DMS79 treated with DMSO at 0.1 percent for 48 hours (cell line): ENCODE results near the gene PDE9A.

Source experiments
- DNase-seq: peaks from one replicate; lab custom pipeline; 2025; lab: John Stamatoyannopoulos, UW

PDE9A gene

DNA sequence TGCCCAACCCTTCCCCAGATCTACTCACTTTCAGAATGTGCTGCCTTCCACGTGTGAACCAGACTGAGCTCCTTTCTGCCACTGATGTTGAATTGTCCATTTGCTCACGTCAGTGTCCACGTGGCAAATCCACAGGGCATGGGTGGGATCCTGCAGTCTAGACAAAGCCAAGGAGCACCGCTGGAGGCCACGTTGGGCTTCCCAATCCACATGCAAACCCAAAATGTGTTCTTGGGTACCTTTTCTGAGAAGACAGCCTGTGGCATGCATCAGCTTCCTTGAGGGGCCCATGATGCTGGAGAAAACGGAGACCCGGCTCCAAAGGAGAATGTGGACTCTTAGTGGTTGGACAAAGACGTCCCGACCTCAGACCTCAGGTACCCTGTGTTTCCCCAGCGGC is 87.6 kb downstream of the PDE9A start:
- no peak for DNase-seq

DNA sequence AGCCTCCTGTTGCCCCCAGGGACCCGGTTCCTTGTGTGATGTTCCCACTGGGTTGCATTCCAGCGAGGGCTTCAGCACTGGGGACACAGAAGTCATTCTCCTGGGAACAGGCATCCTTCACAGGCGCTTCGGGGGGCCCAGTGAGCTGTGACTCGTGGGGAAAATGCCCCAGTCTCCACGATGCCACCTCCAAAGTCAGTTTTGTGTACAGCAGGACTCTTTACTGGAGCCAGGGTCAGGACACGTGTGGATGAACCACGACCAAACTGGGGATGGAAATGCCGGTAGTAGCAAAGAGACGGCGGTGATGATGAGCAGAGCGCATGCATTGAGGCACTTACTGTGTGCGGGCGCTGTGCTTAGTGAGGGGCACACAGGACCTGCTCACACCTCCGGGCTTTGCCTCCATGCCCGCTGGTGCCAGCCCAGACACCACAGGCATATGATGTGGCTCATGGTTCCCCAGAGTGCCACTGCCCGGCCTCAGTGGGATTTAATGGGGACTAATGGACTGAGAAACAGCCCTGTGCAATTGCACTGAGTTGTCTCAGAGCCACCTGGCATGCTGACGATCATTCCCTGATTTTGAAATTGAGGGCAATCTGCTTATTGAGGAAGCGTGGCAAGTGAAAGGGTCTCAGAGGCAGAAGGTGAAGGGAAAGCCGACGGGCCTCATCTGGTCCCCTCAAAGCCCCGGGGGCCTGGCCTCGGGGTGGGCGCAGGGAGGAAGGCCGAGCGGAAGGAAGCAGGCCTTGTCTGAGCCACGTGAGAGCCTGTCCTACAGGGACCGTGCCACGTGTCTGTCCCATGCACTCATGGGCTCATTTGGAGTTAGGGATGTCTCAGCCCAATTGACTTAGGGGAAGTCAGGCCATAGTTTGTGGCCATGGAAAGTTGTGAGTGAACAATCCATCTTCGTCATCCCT is 91.4 kb downstream of the PDE9A start:
- DNase-seq = no peak

DNA sequence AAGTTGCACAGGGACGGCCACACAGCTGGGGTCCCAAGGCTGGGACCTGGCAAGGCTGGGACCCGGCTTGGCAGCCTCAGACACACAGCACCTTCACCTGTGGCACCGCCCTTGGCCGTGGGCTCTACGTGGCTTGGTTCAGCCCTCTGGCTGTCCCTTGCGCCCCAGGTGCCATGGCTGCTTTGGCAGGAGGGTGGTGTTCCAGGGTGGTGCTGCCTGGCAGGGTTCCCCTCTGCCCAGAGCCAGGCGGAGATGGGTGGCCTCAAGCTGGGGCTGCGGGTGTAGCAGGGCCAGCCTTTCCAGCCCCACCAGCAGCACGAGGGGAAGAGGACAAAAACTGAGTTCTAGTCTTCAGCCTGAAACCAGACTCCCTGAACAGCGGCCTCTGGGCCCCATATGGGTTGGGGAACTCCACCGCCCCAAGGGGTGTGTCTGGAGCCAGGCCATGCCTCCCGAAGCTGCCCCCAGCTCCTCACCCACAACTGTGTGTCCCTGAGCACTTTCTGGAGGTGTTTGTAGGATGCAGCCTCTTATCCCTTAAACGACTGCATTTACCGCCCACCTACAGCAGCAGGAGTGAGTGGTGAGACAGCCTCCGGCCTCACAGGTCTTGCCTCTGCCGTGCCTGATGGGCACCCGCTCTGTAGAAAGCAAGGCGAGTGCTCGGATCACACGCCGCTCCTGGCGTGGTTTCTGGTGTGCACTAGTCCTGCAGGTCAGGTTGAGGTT is 92.3 kb downstream of the PDE9A start:
- DNase-seq = no peak

DNA sequence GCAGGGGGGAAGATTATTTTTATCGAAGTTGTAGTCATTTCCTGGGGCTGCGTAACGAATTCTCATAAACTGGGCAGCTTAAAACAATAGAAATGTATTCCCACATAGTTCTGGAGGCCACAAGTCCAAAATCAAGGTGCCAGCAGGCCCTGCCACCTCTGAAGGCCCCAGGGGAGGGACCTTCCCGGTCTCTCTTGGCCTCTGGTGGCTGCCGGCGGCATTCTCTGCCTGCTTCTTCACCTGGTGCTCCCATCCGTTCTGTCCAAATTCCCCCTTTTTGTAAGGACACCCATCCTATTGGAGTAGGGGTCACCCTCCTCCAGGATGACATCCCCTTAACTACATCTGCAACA is 92.8 kb downstream of the PDE9A start:
- no peak for DNase-seq

DNA sequence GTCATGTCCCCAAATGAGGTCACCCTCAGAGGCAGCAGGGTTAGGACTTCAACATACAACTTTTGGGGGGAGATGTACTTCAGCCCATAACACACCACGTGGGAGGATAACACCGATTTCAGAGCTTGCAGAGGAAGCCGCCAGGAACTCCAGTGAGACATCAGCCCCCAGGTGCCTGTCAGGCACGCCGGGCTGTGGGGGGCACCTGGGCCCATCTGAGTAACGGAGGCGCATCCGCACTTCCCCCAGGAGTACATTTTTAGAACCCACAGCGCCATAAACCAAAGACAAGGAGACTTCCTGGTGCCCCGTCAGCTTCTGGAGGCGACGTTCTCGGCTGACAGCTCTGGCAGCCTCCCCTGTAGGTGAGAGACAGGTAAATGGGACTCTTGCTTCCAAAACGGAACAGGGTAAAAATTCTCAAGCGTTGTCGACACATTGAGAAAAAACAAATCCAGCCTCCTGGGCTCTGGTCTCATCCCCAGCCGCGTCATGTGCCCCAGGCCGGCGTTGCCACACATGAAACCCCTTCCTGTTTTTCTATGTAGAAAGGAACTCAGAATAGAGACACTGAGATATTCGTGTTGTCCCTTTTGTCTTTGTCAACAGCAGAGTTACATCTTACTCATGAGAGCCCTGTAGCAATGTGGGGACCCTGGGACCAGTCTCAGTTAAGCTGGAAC is 93.3 kb downstream of the PDE9A start:
- no peak for DNase-seq

DNA sequence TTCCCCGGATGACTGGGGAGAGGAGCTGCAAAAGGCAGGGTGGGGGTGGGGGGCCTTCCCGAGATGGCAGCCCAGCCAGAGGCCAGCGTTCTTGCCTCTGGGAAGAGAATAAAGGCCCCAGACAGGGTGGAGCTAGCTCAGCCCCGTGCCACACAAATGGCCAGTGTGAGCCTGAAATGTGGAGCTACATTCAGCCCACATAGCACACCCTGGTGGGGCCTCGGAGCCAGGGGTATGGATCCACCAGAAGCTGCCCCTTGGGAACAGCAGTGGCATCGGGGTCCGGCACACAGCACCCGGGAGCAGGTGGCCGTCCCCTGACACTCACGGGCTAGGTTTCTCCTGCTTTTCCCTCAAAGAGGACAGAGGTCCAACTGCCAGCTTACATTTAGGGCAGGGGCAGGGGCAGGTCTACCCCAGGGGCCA is 93.9 kb downstream of the PDE9A start:
- no peak for DNase-seq

DNA sequence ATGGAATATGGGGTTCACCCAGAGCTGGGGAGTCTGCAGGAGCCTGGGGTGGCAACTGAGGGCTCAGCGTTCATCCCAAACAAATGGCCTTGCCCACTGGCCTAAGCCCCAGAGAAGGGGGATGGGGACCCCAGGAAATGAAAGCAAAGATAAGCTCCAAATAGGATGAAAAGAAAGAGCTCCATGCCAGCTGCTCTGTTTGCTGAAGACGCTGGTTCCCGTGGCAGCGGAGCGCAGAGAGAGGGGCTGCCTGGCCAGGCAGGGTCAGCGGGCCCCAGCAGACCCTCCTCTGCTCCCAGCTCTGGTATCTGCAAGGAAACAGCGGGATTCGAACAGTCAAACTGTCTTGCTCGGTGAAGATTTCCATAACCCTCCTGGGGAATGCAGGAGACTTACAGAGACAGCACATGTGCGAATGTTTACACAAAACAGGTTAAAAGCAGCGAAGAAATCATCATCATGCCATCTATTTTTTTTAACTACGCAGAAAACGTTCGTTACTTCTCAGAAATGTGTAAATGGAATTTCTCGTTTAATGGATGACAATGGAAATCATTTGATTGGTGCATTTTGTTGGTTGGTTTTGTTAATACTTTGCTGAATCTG is 94.4 kb downstream of the PDE9A start:
- DNase-seq = no peak

DNA sequence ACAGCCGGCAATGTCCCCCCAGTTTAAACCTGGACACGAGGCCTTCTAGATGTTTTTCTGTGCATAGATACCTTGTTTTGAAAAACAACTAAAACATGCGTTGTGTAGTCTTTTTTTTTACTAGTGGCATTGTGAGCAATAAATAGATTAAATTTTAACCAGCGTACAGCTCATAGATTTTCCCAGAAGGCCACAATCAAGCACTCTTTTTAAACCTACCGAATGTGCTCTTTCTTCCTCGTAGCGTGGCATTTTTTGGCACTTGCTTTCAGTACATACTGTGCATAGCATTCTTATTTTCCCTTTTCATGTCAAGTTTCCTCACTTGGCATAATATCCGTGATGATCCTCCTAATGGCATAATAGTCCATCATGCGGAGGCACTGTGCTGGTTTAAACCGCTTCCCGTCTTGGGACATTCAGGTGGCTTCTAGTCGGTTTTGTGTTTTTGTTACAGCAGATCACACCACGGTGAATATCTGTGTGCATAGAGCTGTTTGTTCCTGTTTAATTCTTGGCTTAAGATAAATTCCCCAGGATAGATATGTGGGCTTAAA is 95.3 kb downstream of the PDE9A start:
- no peak for DNase-seq

DNA sequence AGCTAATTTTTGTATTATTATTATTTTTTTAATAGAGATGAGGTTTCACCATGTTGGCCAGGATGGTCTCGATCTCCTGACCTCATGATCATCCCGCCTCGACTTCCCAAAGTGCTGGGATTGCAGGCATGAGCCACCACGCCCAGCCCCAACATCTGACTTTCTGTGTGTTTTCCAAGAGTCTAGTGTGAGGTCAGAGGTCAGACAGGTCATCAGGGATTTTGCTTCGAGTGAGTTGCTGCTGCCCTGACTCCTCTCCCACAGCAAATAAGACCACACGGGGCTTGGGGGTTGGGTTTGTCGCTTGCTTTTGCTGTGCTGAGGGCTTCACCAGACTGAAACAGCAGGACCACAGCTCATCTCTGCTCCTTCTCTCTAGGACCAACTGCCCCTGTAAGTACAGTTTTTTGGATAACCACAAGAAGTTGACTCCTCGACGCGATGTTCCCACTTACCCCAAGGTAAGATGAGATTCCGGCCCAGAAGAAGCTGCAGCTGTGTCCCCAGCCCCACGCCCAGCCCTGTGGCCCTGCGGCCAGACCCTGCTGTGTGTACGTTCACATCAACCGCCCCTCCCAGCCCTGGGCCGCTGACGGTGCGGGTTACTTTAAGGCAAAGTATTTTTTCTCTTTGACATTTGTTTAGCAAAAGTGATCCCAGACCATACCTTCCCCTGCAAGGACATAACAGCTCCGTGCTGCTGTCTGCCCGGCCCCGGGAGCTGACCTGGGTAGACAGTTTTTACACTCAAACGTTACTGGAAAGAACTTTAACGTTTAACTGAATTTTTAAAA is 97.5 kb downstream of the PDE9A start:
- no peak for DNase-seq

DNA sequence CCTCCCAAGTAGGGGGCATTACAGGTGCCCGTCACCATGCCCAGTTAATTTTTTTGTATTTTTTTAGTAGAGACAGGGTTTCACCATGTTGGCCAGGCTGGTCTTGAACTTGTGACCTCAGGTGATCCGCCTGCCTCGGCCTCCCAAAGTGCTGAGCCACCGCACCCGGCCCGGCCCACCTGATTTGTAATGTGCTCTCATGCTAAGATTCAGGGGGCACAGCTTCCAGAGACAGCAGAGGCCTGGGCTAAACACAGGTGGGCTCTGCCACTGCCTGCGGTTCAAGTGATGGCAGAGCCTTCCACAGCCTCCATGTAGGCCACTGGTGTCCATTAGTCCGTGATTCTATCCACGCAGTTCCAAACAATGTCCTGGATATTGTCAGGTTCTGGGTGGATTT is 98.4 kb downstream of the PDE9A start:
- no peak for DNase-seq

DNA sequence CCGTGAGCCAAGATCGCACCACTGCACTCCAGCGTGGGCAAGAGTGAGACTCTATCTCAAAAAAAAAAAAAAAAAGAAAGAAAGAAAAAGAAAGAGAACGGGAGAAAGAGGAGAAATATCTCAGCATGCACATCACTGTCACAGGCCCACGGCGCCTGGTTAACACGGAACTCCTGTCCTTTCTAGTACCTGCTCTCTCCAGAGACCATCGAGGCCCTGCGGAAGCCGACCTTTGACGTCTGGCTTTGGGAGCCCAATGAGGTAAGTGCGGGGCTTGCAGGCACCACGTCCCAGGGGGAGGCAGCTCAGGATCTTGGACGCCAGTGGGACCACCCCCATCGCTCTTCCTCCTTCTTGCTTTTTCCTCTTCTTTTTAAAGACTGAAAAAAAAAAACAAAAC is 100.4 kb downstream of the PDE9A start:
- no peak for DNase-seq

DNA sequence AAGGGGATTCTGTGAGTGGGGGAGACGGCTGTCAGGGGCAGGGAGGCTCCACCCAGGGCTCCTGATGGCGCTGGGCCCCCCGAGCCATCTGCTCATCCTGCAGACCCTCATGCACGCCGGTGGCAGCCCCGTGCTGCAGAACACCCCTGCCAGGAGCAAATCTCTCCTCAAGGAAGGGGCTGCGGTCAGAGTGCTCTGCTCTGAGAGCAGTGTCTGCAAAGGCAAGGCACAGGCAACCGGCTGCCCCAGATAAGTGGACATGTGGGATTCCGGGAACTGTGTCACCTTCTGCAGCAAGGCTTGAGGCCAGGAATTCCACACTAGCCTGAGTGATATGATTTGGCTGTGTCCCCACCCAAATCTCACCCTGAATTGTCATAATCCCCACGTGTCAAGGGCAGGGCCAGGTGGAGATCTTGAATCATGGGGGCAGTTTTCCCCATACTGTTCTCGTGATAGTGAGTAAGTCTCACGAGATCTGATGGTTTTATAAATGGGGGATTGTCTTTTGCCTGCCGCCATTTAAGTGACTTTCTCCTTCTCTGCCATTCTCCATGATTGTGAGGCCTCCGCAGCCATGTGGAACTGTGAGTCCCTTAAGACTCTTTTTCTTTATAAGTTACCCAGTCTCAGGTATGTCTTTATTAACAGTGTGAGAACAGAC is 101.0 kb downstream of the PDE9A start:
- no peak for DNase-seq

DNA sequence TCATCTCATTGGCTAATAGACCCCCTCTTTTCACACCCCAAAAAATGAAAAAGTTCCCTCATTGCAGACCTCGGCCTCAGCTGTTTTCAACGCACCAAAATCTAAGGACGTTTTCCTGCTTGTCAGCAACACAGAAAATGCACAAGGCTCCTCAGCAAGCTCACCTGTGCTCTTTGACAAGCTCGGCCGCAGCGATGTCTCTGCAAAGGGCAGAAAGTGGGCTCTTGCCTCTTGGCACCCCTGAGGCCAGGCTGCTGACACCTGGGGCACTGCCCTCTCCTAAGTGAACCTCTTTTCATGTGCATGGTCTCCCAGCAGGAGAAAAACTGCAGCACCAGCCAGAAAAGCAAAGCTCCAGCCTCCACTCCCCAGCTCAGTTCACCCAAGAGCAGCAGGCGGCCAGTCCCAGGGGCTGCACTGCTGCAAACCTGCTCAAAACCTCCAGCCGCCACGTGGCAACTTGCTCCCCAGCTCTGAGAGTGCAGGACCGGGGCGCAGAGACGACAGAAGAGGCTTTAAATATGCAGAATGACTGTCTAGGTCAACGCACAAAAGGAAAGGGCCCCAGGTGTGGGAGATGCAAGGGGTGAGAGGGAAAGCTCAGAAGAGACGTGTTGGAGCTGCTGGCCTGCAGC is 101.7 kb downstream of the PDE9A start:
- DNase-seq = no peak

DNA sequence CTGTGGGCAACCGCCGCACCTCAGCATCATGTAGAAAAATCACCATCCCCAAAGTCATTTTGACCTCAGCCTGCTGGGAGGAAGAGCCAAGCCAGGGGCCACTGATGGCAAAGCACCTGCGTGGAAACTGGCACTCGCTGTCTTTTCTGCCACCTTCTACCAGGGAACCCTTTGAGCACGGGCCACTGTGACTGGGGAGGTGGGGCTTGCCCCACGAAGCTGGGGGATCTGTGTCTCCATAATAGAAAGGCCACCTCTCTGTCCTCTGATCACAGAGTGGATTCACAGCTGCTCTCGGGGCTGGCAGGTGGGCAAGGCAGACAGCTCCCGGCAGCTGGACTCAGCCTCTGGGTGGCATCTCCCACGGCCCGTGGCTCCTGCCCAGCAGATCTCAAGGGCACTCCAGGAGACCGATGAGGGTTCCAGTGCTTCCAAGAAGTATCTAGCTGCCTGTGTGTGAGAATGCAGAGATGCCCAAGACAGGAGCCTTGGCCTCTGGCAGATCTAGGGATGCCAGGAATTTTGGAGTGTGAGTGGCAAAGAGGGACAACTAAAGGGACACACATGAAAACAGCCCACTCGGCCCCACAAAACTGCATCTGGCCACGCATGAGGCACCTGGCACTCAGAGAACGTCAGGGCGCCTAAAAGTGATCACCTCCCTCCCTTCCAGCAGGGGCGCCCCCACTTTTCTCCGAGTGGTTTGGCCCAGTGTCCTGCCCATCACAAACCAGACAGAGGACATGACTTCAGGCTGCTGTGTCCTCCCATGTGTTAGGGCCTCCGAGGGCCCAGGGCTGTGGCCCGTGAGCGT is 102.6 kb downstream of the PDE9A start:
- no peak for DNase-seq

DNA sequence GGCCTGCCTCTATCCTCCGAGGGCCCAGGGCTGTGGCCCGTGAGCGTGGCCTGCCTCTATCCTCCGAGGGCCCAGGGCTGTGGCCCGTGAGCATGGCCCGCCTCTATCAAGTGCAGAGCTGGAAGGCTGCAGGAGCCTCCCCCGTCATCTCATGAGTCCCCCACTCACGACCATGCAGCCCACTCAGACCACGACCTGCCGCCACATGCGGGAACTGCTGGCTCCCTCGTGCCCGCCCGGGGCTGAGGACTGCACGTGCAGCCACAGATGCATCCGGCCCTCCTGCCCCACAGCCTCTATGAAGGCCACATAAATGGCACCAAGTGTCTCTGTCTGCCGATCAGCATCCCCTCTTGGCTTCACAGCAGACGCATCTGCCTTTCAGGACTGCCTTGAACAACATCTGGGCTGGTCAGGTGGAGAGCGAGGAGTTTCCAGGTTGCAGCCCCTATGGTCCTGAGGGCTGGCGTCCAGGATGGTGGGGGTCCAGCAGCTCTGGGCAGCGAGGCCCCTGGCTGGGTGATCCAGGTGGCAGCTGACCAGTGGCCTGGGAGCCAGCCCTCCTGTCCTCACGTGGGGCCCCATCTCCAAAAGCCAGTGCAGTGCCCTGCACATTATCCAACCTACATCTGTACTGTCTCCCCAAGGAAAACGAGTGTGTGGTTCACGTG is 103.3 kb downstream of the PDE9A start:
- DNase-seq = no peak

DNA sequence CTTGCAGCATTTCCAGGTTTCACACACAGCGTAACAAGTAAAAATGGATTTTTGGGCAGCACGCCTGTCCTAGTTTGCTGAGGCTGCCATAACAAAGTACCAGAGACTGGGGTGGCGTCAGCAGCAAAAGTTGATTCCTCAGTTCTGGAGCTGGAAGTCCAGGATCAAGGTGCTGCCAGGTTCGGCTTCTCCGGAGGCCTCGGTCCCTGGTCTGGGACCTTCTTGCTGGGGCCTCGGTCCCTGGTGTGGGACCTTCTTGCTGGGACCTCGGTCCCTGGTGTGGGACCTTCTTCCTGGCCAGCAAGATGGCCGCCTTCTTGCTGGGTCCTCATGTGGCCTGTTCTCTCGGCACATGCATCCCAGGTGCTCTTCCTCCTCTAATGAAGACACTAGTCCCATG is 104.0 kb downstream of the PDE9A start:
- DNase-seq = no peak

DNA sequence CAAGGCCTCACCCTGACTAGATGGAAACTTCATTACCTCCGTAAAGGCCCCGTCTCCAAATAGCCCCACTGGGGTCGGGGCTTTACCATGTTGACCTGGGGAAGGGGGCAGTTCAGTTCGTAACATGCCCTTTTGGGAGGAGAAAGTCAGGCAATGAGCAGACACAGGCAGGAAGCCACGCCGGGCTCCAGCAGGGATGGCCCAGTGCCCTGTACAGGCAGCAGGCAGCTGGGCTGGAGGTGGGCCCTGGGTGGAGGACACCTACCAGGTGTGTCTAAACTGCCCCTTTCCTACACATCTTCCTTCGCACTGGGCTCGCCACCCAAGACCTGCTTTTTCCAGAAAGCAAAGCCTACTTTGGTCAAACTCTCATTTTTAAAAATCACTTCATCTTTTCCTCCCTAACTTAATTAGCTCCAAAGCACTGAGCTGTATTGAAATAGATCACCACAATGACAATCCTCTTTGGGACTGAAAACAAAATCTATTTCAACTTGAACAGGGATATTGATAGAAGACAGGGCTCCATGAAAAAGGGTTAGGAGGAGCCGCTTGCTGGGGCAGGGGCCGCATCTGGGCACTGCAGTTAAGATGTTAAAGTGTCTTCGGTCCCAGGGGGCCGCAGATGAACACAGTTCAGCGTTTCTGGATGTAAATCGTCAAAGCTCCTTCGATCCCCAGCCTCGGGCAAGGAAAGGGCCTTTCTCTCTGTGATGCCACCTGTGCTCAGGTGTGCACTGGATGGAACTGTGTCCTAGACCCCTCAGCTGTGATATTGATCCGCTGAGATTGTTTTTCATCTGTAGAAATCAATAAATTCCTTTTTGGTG is 104.6 kb downstream of the PDE9A start:
- no peak for DNase-seq
